ENCODE data around the gene BTLA. TPM values are rescaled to one million over a fixed set of nuclear protein-coding genes. Genes with fewer than 3 reads are reported as not detected.

Gene BTLA
- total and polyA plus RNA-seq, 10 of the 15 experiments (the other 5 are each of a cell fraction or from before 2014, with no cell fraction given), result 55.4 to 134 (median 84.2) TPM

DNA sequence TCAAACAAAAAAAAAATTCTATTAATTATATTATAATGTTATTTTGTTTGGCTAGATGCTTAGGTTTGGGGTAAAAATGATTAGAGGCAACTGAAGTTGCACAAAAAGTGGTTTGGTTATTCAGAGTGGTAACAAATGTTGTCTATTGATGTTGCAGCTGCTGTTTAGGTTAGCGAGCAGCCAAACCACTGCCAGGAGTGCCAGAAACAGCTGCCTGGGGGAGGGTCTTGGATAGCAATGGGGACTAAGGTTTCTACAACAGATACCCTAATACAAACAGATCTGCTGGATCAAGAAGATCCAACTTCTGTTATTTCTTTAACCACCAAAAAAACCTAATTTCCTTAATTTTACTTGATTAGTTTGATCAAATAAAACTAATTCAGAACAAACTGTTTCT lies 26.6 kb downstream of the BTLA start:
- no peak overlapping the region for H3K9ac ChIP-seq (ENCODE audit: control insufficient read depth, insufficient read depth, low read length)
- H3K4me2 ChIP-seq (ENCODE audit: control insufficient read depth, insufficient read depth), result peak overlapping the region; percentile 50; the same call in 1 of the 2 replicates
- FAIRE-seq, result no peak
- RAD21 ChIA-PET (ENCODE audit: unreplicated experiment), result interaction anchor here (1.4 to 15.4 kb wide), 2 partner anchors 23 to 42 kb away, joined by 5 to 262 read pairs; partner anchors contain the start of gene BTLA
- H3K79me2 ChIP-seq (ENCODE audit: control insufficient read depth, insufficient read depth, low read length), result peaks cover 70% of the 10 kb centered on the region
- 100% methylated on average over 1 of the region's 1 CpG for WGBS (ENCODE audit: insufficient coverage, insufficient replicate concordance, low lambda C conversion rate, missing lambda C conversion rate)
- no TSS peak for BruUV-seq (replicated peaks)
- peaks cover 7% of the 10 kb centered on the region for H3K9me3 ChIP-seq (replicated peaks; ENCODE audit: control insufficient read depth, insufficient read depth, low read length)
- intact Hi-C loops (cut with micrococcal nuclease; ENCODE audit: unreplicated experiment), result no loop called here
- TF ChIP-seq RAD51 (IDR thresholded peaks at IDR 0.05), result no peak
- TF ChIP-seq POLR2AphosphoS2 (IDR thresholded peaks at IDR 0.05; ENCODE audit: low read depth, low read length), result 0 out of 2 replicates have a peak, but pooled peaks have one; percentile 7
- SMC1A ChIA-PET (ENCODE audit: uncharacterized antibody, unreplicated experiment), result interaction anchor here (0.7 to 7.6 kb wide), 6 partner anchors 7 to 137 kb away, joined by 3 to 51 read pairs (median 4); partner anchors contain the start of gene BTLA
- peaks cover 6 to 50% of the 10 kb centered on the region in 2 experiments for H3K36me3 ChIP-seq (ENCODE audit: control insufficient read depth in 2 of 2, insufficient read depth in 2 of 2, low read length in 1 of 2)
- CTCF ChIA-PET, result interaction anchor here (0.9 kb wide), 1 partner anchor 27 kb away, joined by 3 read pairs; the partner anchor contains the start of gene BTLA
- DNase-seq (ENCODE audit: low read depth, low spot score), result no peak
- in situ Hi-C loops (cut with MboI), result no loop called here
- H2AFZ ChIP-seq (ENCODE audit: control insufficient read depth, low read depth, low read length), result no peak overlapping the region
- peak overlapping the region; percentile 72 for H3K27ac ChIP-seq (ENCODE audit: control insufficient read depth, insufficient read depth)
- no peaks in the 10 kb centered on the region for H3K27me3 ChIP-seq (replicated peaks in 1 of 2; ENCODE audit: control insufficient read depth in 2 of 2, insufficient read depth in 2 of 2, low read length in 1 of 2)
- POLR2A ChIA-PET, result interaction anchor here (0.7 to 1.2 kb wide), 4 partner anchors 8 to 68 kb away, joined by 3 to 5 read pairs (median 4); no protein-coding TSS in a partner anchor
- ATAC-seq, result no peak
- no peaks in the 10 kb centered on the region for H4K20me1 ChIP-seq (ENCODE audit: control insufficient read depth, insufficient read depth)
- no peak overlapping the region for H3K4me3 ChIP-seq
- H3K4me1 ChIP-seq (ENCODE audit: control insufficient read depth, insufficient read depth, low read length), result peaks cover 34% of the 10 kb centered on the region

GRCh38 chr3:112471596-112472325 lies 27.5 kb downstream of the BTLA start:
- no peak for ATAC-seq
- DNase-seq (ENCODE audit: low read depth, low spot score), result no peak
- Histone ChIP-seq H3K4me1 (ENCODE audit: control insufficient read depth, insufficient read depth, low read length) (peaks cover 34% of the 10 kb centered on the region), H3K27me3 (replicated peaks in 1 of 2; ENCODE audit: control insufficient read depth in 2 of 2, insufficient read depth in 2 of 2, low read length in 1 of 2) (no peaks in the 10 kb centered on the region), H2AFZ (ENCODE audit: control insufficient read depth, low read depth, low read length) (no peak overlapping the region), H3K9ac (ENCODE audit: control insufficient read depth, insufficient read depth, low read length) (no peak overlapping the region), H3K4me3 (no peak overlapping the region), H3K79me2 (ENCODE audit: control insufficient read depth, insufficient read depth, low read length) (peaks cover 62% of the 10 kb centered on the region), H3K27ac (ENCODE audit: control insufficient read depth, insufficient read depth) (no peak overlapping the region), H3K36me3 (ENCODE audit: control insufficient read depth in 2 of 2, insufficient read depth in 2 of 2, low read length in 1 of 2) (peaks cover 6 to 48% of the 10 kb centered on the region in 2 experiments), H3K9me3 (replicated peaks; ENCODE audit: control insufficient read depth, insufficient read depth, low read length) (peaks cover 5% of the 10 kb centered on the region), H3K4me2 (ENCODE audit: control insufficient read depth, insufficient read depth) (no peak overlapping the region), H4K20me1 (ENCODE audit: control insufficient read depth, insufficient read depth) (no peaks in the 10 kb centered on the region)
- intact Hi-C loops (cut with micrococcal nuclease; ENCODE audit: unreplicated experiment) (no loop called here), in situ Hi-C loops (cut with MboI) (no loop called here)
- BruUV-seq (replicated peaks), result no TSS peak
- CTCF ChIA-PET, result interaction anchor here (1.5 kb wide), 1 partner anchor 12 kb away, joined by 4 read pairs; no protein-coding TSS in a partner anchor
- RAD21 ChIA-PET (ENCODE audit: unreplicated experiment), result interaction anchor here (0.8 to 15.4 kb wide), 3 partner anchors 17 to 42 kb away, joined by 3 to 262 read pairs (median 4); partner anchors contain the start of gene BTLA
- SMC1A ChIA-PET (ENCODE audit: uncharacterized antibody, unreplicated experiment), result interaction anchor here (1.1 to 2.0 kb wide), 4 partner anchors 12 to 25 kb away, joined by 3 to 7 read pairs (median 4); no protein-coding TSS in a partner anchor
- POLR2A ChIA-PET, result interaction anchor here (1.2 kb wide), 1 partner anchor 10 kb away, joined by 3 read pairs; no protein-coding TSS in a partner anchor
- 98% methylated on average over 4 of the region's 4 CpGs for WGBS (ENCODE audit: insufficient coverage, insufficient replicate concordance, low lambda C conversion rate, missing lambda C conversion rate)
- no peak for FAIRE-seq
- TF ChIP-seq MXI1 (IDR thresholded peaks at IDR 0.05; ENCODE audit: low read depth, low read length) (no peak), ZBTB33 (IDR thresholded peaks at IDR 0.05) (no peak), YBX1 (IDR thresholded peaks at IDR 0.05) (no peak), GABPA (IDR thresholded peaks at IDR 0.05; ENCODE audit: low read depth) (no peak), CHD2 (IDR thresholded peaks at IDR 0.05; ENCODE audit: borderline replicate concordance, low read depth, low read length) (no peak), SREBF1 (IDR thresholded peaks at IDR 0.05; ENCODE audit: low read length) (no peak), SMC3 (IDR thresholded peaks at IDR 0.05; ENCODE audit: borderline replicate concordance, low read length) (no peak)
- TF ChIP-seq, protein P1, sequence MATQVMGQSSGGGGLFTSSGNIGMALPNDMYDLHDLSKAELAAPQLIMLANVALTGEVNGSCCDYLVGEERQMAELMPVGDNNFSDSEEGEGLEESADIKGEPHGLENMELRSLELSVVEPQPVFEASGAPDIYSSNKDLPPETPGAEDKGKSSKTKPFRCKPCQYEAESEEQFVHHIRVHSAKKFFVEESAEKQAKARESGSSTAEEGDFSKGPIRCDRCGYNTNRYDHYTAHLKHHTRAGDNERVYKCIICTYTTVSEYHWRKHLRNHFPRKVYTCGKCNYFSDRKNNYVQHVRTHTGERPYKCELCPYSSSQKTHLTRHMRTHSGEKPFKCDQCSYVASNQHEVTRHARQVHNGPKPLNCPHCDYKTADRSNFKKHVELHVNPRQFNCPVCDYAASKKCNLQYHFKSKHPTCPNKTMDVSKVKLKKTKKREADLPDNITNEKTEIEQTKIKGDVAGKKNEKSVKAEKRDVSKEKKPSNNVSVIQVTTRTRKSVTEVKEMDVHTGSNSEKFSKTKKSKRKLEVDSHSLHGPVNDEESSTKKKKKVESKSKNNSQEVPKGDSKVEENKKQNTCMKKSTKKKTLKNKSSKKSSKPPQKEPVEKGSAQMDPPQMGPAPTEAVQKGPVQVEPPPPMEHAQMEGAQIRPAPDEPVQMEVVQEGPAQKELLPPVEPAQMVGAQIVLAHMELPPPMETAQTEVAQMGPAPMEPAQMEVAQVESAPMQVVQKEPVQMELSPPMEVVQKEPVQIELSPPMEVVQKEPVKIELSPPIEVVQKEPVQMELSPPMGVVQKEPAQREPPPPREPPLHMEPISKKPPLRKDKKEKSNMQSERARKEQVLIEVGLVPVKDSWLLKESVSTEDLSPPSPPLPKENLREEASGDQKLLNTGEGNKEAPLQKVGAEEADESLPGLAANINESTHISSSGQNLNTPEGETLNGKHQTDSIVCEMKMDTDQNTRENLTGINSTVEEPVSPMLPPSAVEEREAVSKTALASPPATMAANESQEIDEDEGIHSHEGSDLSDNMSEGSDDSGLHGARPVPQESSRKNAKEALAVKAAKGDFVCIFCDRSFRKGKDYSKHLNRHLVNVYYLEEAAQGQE (IDR thresholded peaks at IDR 0.05; ENCODE audit: low read depth, low read length), result no peak
